Measurements from ENCODE around the gene RBM19.
"Not testable (repeated sequence)": the region's sequence is repeated elsewhere in the genome, so short reads cannot be mapped to it uniquely, and the experiment has no call there.

RBM19 gene

DNA sequence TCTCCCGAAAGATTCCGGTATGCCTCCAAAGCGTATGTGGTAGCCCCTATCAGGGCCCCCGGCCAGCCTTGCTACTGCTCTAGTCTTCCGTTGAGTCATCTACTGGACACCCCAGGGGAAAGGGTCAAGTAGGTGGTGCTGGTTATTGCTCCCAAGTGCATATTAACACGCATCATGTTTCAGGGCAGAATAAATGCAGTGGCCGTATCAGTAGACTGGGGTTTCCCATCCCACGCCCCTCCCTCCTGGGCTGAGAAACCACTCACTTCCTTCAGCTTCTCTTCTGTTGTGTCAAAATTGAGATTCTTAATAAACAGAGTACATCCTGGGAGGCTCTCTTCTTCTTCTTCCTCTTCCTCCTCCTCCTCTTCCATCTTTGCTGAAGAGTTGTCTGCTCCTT lies 39.3 kb downstream of the RBM19 start:
- no peak for DNase-seq (ENCODE audit: low read depth)

DNA sequence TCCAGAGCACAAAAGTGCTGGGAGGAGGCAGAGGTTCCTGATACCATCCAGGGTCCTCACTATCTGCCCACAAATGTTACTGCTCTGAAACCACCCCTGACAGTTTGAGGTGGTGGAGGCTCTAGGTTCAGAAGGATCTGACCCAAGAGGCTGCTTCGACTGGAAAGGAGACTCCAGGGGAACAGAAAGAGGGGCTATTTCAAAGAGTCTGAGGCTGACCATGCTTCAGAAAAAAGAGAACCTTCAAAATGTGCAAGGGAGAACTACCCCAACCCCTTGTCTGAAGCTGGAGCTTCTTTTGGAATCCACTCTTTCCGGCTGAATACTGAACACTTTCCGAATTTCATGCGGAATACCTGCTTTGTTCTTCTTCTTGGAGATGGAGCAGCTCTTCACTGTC lies 41.8 kb downstream of the RBM19 start:
- DNase-seq (ENCODE audit: low read depth), result no peak

DNA sequence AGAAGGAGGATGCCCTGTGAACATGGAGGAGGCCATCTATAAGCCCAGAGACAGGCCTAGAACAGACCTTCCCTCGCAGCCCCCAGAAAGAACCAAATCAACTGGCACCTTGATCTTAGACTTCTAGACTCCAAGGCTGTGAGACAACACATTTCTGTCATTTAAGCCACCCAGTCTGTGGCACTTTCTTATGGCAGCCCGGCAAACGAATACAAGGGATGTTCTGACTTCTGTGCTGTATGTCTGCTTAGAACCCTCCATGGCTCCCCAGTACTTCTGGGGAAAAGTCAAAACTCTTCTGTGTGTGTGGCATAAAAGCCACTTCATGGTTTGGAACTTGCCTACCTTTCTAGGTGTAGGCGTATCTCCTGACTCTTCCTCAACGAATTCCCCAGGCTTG lies 42.9 kb downstream of the RBM19 start:
- DNase-seq (ENCODE audit: low read depth), result no peak

DNA sequence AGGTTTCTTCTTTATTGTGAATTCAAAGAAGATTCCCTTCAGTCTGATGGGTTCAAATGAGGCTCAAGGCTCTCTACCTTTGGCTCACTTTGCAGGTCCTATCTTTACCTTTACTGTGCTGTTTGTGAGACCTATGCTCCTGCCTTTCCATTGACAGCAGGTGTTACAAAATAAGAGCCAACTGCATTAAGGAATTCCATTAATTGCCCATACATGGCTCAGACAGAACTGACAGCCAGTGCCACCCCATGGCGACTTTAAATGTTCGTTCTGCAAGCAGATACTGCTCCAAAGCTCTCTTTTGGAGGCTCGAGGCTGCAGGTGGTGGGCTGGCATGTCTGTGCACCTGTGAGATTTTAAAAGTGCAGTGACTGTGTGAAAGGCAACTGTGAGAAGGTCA lies 44.7 kb downstream of the RBM19 start:
- no peak for DNase-seq (ENCODE audit: low read depth)

DNA sequence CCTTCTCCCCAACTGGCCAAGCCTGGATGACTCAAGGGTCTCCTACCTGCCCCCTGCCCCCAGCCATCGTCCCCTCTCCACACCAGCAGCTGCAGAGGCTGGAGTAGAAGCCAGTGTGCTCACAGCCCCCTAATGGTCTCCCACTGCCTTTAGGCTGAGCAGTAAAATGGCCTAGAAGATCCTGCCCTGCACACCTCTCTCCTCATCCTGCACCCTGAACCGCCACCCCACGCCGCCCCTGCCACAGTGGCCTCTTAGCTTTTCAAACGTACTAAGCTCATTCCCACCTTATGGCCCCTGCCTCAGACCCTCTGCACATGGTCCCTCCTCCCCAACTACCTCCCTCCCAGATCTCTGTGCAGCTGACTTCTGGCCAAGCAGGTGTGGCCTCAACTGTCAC lies 46.3 kb downstream of the RBM19 start:
- no peak for DNase-seq (ENCODE audit: low read depth)

DNA sequence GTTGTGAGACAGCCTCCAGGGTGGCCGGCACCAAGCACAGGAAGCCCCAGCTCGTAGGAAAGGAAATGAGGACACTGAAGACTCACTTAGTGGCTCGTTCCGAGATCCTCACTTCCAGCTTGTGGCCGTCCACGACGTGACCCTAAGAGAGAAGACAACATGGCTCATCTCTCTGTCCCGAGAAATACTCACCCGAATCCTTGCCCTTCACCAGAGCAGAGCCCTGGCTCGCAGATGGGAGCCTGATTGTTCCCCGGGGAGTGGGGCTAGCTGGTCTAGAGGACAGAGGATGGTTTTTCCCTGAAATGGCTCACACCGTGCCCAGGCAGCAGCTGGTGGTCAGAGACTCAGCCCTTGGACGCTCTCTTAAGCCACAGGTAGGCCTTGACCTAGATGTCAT lies 47.8 kb downstream of the RBM19 start:
- DNase-seq (ENCODE audit: low read depth), result no peak

DNA sequence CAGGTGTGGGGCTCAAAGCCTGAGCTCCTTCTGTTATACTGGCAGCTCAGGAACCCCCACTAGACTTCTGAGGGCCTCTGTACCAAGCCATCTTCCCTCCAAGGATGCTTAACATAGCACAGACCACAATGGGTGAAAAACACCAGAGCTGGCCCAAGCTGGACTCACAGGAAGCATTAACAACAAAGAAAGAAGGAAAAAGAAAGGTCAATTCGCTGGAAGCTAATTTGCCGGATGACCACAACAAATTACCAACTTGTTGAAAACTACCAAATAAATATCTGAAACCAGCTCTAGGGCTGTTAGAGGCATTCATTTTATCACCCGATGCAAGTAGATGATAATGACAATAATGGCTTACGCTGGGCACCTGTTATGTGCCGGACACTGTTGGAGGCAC lies 48.7 kb downstream of the RBM19 start:
- DNase-seq (ENCODE audit: low read depth), result no peak

DNA sequence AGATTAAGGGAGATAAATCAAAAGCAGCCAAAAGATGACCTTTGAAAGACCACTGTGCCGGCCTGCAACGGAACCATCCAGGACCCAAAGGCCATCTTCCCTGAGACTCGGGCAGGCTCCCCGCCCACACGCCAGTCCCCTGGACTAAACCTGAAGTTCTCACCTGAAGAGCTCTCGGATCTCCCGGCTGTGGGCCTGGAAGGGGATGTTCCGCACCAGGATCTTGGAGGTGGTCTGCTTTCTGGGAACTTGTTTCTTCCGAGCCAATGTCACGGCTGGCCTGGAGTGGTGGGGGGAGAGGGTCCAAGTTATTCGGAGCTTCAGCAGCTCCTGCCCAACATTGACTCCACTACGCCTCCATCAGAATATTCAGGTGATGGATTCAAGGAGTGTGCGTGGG lies 51.3 kb downstream of the RBM19 start:
- DNase-seq (ENCODE audit: low read depth), result no peak

DNA sequence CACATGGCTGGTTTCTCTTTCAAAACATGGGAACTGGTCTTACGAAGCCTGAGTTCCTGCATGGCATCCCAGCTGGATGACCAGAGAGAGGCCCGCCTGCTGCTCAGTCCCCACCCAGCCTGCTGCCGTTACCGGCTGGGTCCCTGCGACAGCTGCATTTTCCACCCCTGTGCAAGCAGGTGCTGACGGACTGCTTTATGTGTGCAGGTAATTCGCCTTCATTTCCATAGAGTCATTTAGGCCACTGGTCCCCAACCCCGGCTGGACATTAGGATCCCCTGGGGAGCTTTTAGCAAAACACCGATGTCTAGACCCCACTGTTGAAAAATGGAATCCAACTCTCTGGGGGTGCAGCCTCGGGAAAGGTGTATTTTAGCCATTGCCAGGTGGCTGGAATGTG lies 51.9 kb downstream of the RBM19 start:
- no peak for DNase-seq (ENCODE audit: low read depth)

DNA sequence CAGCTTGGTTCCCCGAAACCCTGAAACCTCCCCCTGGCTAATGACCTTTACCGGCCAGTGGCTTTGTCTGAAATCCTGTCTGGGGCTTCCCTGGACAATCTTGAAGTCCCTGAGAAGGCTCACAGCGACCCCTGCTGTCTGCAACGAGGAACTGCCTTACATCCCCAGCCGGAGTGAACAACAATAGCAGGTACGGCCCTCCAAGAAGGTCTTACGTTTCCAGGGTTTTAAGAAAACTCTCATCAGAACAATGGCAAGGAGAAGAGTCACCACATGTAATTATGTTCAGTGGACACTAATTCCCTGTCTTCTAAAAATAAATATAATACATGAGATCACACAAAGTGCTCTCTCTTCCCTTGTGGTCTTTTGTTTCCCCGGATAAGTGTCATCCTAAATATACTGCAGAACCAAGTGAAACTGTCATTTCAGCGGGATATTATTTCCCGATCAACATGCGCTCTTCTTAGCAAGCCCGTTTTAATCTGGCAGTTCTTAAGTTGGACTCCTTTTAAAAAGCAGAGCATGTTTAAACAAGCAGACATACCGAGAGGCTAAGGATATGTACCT lies 53.3 kb downstream of the RBM19 start:
- peak; percentile 4 for DNase-seq (ENCODE audit: low read depth)

DNA sequence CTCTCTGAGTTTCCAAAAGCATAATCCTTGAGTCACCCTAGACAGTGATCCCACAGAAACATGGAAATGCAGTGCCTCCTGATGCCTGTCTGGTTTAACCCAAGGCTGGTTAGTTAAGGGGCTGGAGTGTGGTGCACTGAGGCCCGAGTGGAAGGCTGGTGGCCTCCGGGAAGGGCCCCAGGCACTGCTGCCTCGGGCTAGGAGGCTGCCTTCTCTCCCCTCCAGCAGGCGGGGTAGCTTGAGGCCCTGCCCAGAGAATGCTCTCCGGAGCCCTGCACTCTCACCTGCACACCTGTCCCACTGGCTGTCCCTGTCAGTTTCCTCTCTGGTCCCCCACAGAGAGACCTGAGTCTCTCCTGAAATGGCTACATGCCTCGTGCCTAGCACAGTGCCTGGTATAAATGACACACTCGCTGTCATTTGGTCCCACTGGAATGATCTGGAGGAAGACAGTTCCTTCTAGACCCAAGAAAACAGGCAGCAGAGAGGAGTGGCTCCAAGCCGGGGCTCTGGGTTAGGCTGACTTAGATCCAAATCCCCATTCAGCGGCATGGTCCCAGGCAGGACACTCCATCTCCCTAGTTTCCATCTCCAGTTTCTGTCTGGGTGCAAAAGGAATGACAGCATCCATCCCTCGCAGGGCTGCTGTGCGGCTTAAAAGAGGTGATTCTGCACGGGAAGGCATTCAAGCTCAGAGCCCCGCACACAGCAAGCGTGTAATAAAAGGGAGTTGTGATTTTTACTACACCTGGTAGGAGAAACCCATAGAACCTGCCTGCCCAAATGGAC lies 54.0 kb downstream of the RBM19 start:
- no peak for DNase-seq (ENCODE audit: low read depth)

DNA sequence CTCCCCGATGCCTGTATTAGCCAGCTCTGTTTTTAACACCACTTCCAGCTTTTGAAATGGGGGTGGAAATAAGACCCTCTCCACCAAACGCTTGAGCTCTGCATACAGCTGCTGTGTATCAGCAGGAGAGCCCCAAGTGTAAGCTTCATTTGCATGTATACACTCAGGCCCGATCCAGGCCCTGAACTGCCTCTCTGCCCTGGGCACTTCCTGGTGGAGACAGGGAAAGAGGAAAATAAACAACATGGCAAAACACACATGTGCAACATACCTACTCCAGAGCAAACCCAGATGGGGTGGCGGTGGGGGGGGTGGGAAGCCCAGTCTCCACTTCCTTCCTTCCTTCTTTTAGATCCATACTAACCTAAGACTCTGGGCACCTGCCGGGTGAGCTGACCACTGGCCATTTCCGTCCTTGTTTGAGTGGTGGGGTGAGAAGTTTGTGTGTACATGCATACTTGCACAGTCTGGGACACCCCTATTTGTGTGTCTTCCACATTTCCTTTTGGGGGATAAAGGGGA lies 55.3 kb downstream of the RBM19 start:
- DNase-seq (ENCODE audit: low read depth), result no peak

DNA sequence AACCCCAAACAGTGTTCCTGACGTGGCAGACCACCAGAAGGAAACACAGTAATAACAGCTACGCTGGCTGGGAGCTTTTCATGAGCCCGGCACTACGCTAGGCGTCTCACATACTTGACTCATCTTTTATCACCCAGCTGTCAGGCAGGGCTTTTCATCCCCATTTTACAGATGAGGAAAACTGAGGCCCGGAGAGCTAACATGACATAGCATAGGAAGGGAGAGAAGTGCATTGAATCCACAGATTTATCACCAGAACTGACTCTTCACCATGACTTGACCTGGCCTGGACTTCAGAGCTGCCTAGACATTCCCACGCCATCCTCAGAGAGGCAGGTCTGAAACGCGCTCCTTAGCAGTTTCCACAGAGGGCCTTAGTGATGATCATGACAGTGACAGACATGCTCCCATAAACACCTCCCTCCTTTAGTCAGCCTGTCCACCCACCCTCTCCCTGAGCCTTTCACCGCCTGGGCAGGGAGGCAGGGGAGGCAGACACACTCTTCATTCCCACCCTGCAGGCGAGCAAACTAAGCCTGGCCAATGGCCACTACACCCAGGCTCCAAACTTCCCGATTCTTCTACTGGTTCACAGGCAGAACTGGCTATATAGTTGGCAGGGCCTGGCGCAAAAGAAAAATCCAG lies 56.2 kb downstream of the RBM19 start:
- DNase-seq (ENCODE audit: low read depth), result no peak

DNA sequence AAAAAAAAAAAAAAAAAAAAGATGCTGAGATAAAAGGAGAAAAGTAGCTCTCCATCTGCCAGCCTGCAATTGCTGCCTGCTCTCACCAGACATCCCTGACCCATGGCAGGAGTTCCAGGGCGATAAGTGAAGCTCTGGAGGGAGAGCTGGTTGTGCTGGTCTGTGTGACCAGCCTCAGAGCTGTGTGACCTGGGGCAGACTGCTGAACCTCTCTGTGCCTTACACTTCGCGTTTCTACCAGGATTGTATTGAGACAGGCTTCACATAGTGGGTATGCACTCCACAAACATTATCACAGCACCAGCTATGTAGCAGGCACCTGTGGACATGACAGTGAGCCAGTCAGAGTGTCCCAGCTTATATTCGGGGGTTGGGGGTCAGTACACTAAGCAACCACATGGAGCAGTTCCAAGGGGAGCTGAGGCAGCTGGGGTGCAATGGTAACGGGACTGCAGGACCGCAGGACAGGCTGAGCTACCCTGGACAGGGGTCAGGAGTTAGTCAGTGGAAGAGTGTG lies 57.5 kb downstream of the RBM19 start:
- no peak for DNase-seq (ENCODE audit: low read depth)

DNA sequence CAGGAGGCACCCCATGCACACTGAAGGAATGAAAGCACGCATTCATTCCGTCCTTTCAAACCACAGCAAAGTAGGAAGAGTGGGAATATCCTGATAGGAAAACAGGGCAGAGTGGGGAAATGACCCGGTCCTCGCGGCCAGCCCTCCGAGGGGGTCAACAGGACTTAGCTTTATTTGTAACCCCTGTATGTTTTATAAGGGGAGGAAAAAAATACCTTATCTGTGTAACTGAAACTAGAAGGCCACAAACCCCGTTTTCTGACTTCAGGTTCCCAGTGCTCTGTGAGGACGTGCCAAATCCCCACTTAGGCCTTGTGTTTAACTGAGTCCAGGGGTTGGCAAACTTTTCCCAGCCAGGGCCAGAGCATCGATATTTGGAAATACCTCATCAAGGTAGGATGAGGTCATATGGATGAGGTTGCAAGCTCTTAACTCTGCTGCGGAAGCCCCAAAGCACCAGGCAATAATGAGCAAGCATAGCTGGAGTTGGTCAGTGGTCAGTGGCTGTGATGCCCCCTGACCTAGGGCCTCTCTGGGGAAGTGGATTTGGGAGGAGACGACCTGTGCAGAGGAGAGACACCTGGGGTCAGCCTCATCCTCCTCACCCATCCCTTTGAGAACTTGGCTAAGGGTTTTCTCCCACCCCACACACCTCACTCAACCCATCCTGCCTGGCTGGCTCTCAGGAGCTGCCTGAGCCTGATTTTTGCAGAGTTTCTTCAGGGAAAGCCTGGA lies 58.5 kb downstream of the RBM19 start:
- no peak for DNase-seq (ENCODE audit: low read depth)

DNA sequence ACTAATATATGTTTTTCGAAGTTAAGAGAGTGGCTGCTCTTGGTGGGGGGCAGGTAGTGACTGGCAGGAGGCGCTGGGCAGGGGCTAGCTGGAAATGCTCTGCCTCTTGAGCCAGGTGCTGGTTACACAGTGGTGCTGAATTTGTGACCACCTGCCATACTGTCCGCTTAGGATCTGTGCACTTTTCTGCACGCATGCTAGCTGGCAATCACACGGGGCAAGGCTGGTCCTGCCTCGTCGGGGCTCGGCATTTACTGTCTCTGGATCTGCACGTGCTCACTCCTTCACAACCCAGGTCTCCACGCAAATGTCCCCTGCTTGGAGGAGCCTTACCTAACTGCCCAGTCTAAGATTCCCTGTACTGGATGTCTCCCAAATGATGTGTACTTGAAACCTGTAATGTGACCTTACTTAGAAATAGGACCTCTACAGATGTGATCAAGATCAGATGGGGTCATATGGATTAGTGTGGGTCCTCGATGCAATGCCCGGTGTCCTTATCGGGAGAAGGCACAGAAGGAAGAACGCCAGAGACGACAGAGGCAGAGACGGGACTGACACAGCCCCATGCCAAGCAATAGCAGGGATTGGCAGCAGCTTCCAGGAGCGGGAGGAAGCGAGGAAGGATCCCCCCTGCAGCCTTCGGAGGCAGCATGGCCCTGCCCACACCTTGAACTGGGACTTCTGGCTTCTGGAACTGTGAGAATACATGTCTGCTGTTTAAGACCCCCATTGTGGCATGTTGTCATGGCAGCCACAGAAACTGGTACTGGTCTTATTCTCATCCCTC lies 59.5 kb downstream of the RBM19 start:
- no peak for DNase-seq (ENCODE audit: low read depth)

DNA sequence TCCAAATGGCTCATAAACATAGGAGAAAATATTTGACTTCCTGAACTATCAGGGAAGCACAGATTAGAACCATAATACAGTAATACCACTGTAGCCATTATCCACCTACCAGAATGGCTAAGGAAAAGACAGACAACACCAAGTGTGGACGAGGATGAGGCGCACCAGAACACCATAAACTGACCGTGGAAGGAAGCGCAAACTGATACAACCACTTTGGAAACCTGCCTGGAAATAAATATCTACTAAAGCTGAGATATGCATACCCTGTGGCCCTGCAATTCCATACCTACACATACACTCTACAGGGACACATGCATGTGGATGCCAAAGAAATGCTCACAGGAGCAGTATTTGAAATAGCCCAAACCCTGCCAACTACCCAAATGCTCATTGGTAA lies 60.3 kb downstream of the RBM19 start:
- DNase-seq (ENCODE audit: low read depth), result no peak

DNA sequence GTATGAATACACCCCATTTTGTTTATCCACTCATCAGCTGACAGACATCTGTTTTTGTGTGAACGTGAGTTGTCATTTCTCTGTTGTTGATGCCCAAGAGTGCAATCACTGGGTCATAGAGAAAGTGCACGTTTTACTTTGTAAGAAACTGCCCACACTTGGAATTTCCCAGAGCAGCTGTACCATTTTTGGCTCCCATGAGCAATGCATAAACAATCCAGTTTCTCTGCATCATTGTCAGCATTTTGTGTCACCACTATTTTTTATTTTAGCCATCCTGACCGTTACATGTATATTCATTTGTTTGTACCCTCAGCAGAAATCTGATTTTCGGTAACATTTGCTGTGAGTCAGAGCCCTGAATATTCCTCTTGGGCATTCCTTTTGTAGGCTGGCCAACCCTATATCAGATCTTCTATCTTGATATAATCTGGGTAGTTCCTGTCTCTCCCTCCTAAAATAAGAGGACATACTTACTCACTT lies 62.7 kb downstream of the RBM19 start:
- DNase-seq (ENCODE audit: low read depth), result no peak

DNA sequence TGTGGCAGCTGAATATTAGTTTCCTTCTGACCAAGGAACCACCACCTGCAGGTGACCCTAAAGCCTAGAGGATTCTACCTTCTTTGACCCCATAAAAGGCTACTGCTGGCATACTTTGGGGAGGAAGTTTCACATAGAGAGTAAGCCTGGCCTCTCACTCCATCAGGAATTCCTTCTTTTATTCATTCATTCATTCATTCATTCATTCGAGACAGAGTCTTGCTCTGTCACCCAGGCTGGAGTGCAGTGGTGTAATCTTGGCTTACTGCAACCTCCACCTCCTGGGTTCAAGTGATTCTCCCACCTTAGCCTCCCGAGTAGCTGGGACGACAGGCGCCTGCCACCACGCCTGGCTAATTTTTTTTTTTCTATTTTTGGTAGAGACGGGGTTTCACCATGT lies 64.8 kb downstream of the RBM19 start:
- DNase-seq (ENCODE audit: low read depth), result not testable (repeated sequence)

DNA sequence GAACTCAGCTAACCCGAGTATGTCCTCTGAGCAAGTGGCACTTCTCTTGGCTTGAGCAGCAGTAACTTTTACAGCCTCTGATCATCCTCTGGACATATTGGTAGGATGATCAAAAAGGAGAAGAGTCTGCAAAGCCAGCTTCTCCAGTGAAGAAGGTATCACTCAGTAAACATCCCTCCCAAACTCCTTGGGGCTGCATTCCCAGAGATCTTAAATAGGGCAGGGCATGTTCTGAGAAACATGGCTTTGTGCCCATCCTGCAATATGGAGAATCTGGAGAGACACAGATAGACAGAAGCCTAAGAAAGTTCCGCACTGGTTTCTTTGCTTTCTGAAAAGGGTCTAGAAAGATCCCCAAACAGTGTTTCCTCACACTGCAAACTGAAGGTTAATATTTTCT lies 65.4 kb downstream of the RBM19 start:
- DNase-seq (ENCODE audit: low read depth), result no peak
